GM19463 (cell line): ENCODE measurements around the gene MPP1.
A peak's percentile ranks its signal among the peaks of the same experiment; 100 is the strongest.
"Not testable (repeated sequence)": the region's sequence is repeated elsewhere in the genome, so short reads cannot be mapped to it uniquely, and the experiment has no call there.

Source experiments
- ATAC-seq: cut with Tn5 transposase; IDR thresholded peaks from one replicate; pipeline ENCODE4 v1.9.1; 2021; ENCODE audit warnings: mild to moderate bottlenecking, moderate library complexity; ENCODE audit not compliant: unreplicated experiment

MPP1 gene

GRCh38 chrX:154804957-154805695, at the start of gene MPP1:
Gene MPP1, minus strand, starts transcription at chrX:154805485. Its CDS starts 112 bp downstream, at chrX:154805373.
- peak; percentile 89 for ATAC-seq

- no peak for ATAC-seq
These were observed 45.8 kb upstream of the MPP1 start for GRCh38 chrX:154850957-154851611.

GRCh38 chrX:154840856-154841255, 35.6 kb upstream of the MPP1 start:
- ATAC-seq: no peak

GRCh38 chrX:154836163-154836562, 30.9 kb upstream of the MPP1 start:
- ATAC-seq: no peak

GRCh38 chrX:154834562-154834961, 29.3 kb upstream of the MPP1 start, which contains the start of gene SMIM9:
Gene SMIM9, minus strand, starts transcription at chrX:154834662. Its CDS starts 3,806 bp downstream, at chrX:154830856.
- no peak for ATAC-seq

- ATAC-seq: no peak
These were observed 28.5 kb upstream of the MPP1 start for GRCh38 chrX:154833746-154834274.

- no peak for ATAC-seq
These were observed 24.7 kb upstream of the MPP1 start for GRCh38 chrX:154829926-154830442.

GRCh38 chrX:154829134-154829533, 23.8 kb upstream of the MPP1 start:
- no peak for ATAC-seq

- peak; percentile 16 for ATAC-seq
These were observed 22.7 kb upstream of the MPP1 start for GRCh38 chrX:154828016-154828408.

- peak; percentile 90 for ATAC-seq
These were observed 22.1 kb upstream of the MPP1 start for GRCh38 chrX:154827194-154828015.

GRCh38 chrX:154825586-154825985, 20.3 kb upstream of the MPP1 start:
- not testable (repeated sequence) for ATAC-seq

- no peak for ATAC-seq
These were observed 19.4 kb upstream of the MPP1 start for GRCh38 chrX:154824638-154825037.

- no peak for ATAC-seq
These were observed 16.7 kb upstream of the MPP1 start for GRCh38 chrX:154822029-154822428.

GRCh38 chrX:154821523-154821922, 16.2 kb upstream of the MPP1 start:
- no peak for ATAC-seq

GRCh38 chrX:154819771-154820341, 14.6 kb upstream of the MPP1 start:
- peak; percentile 61 for ATAC-seq

GRCh38 chrX:154818916-154819770, 13.9 kb upstream of the MPP1 start:
- peak; percentile 44 for ATAC-seq

GRCh38 chrX:154817048-154817618, 11.8 kb upstream of the MPP1 start:
- ATAC-seq: not testable (repeated sequence)

- ATAC-seq: not testable (repeated sequence)
These were observed 11.1 kb upstream of the MPP1 start for GRCh38 chrX:154816326-154816898.

GRCh38 chrX:154815274-154815818, 10.1 kb upstream of the MPP1 start:
- ATAC-seq: no peak
